Right lobe of liver (tissue), 6 donors: Measurements from ENCODE around the gene APMAP. TPM values are rescaled to one million over a fixed set of nuclear protein-coding genes. Genes with fewer than 3 reads are reported as not detected.

Experiments used
- ATAC-seq, 4 donors: fragments of 200-7000 bp; cut with Tn5 transposase; one replicate each; pipeline ENCODE4 v1.9.1; 2020; ENCODE audit warnings: mild to moderate bottlenecking in 4 of 4, moderate library complexity in 4 of 4
- DNase-seq, 3 donors: peaks; one replicate each; pipeline ENCODE4 v3.0.0-alpha.2; 2020
- H3K27ac ChIP-seq, 3 donors: fragments of 200-600 bp; one replicate each; pipeline ENCODE4 v1.8.0; 2022
- H3K27me3 ChIP-seq, 2 donors: fragments of 200-600 bp; one replicate each; pipeline ENCODE4 v1.8.0; 2022
- H3K36me3 ChIP-seq, 4 donors: fragments of 200-600 bp; sonication (generic) in 1 of 4; one replicate each; pipeline versions ENCODE4 v1.5.1 to v1.8.0; 2017 to 2022; ENCODE audit warnings: control low read depth in 1 of 4
- H3K4me1 ChIP-seq, 4 donors: fragments of 200-600 bp; sonication (generic) in 1 of 4; one replicate each; pipeline versions ENCODE4 v1.5.1 to v1.8.0; 2017 to 2022; ENCODE audit warnings: control low read depth in 1 of 4
- H3K4me3 ChIP-seq, 3 donors: fragments of 200-600 bp; one replicate each; pipeline ENCODE4 v1.8.0; 2022
- H3K9me3 ChIP-seq, 4 donors: fragments of 200-600 bp; sonication (generic) in 1 of 4; one replicate each; pipeline versions ENCODE4 v1.5.1 to v1.8.0; 2017 to 2022; ENCODE audit warnings: control low read depth in 1 of 4
- CTCF ChIP-seq, 4 donors: fragments of 200-600 bp in 3 of 4; fragments of 450-650 bp in 1 of 4; IDR thresholded peaks; one replicate each; pipeline versions ENCODE4 v1.5.1 to v1.8.0; 2016 to 2022; ENCODE audit warnings: antibody characterized with exemption in 4 of 4, mild to moderate bottlenecking in 2 of 4
- POLR2A ChIP-seq: fragments of 450-650 bp; IDR thresholded peaks from one replicate; pipeline ENCODE4 v1.6.1; 2017; ENCODE audit warnings: antibody characterized with exemption, mild to moderate bottlenecking
- WGBS: methylation state at CpG from one replicate; pipeline ENCODE4 v1.1.6; 2018; ENCODE audit warnings: low coverage, low lambda C conversion rate; ENCODE audit not compliant: insufficient coverage; ENCODE audit errors: missing lambda C conversion rate; 5-methylcytosine and 5-hydroxymethylcytosine counted together
- intact Hi-C, 2 donors: fragments of 100-400 bp; cut with DNase I; formaldehyde crosslinking; loops; one replicate each; pipeline versions ENCODE4 v1.11.2 to v1.14.1; 2022
- total RNA-seq, 6 experiments: library from RNA; depleted of rRNA in 2 of 6; stranded (reverse); fragments of >200 nt in 2 of 6; fragmentation: NEBNext Ultra II Directional in 3 of 6; extraction: Animal tissue kit (Norgen Biotek cat#: 25700) in 3 of 6; gene quantifications; one replicate each; pipeline versions ENCODE4 v1.1.0 to v1.2.4, GENCODE V29; 2016 to 2023
- donor health status: DM: no; HTN: yes; CAD: no.
- donor health status: DM: no; HTN: no; CAD: no.
- donor health status: DM: no; HTN: no; CAD: no.
- donor health status: DM: no; HTN: yes; CAD: no.
- donor health status: DM: no; HTN: yes; CAD: no.

Gene APMAP
- total RNA-seq, 6 experiments from 2014 or later = 130 to 210 (median 140) TPM

- Histone ChIP-seq H3K4me1 (peaks cover 0 to 3% (median 0%) of the 10 kb centered on the region in 4 donors), H3K36me3 (no peaks in the 10 kb centered on the region), H3K27ac (no peak overlapping the region), H3K27me3 (no peaks in the 10 kb centered on the region), H3K4me3 (no peak overlapping the region), H3K9me3 (no peaks in the 10 kb centered on the region)
- intact Hi-C loops = no loop called here
- WGBS = 85% methylated on average over 5 of the region's 10 CpGs
- TF ChIP-seq CTCF (IDR thresholded peaks at IDR 0.05) (no peak), POLR2A (no peak)
- ATAC-seq (no peak), DNase-seq (peak in 2 of 3 donors; percentile 13 to 24)
These were observed 30.8 kb upstream of the APMAP start for GRCh38 chr20:25023356-25023755.

- Histone ChIP-seq H3K27me3 (no peaks in the 10 kb centered on the region), H3K4me3 (no peak overlapping the region), H3K4me1 (peaks cover 0 to 3% (median 1%) of the 10 kb centered on the region in 4 donors), H3K36me3 (no peaks in the 10 kb centered on the region), H3K27ac (no peak overlapping the region), H3K9me3 (no peaks in the 10 kb centered on the region)
- DNase-seq (peak in 2 of 3 donors; percentile 75 to 78), ATAC-seq (peak; percentile 57 to 90 (median 68))
- TF ChIP-seq CTCF (IDR thresholded peaks at IDR 0.05) (no peak), POLR2A (no peak)
- intact Hi-C loops = no loop called here
- WGBS = 56% methylated on average over 5 of the region's 11 CpGs
These were observed 30.1 kb upstream of the APMAP start for GRCh38 chr20:25022680-25023079.

DNA sequence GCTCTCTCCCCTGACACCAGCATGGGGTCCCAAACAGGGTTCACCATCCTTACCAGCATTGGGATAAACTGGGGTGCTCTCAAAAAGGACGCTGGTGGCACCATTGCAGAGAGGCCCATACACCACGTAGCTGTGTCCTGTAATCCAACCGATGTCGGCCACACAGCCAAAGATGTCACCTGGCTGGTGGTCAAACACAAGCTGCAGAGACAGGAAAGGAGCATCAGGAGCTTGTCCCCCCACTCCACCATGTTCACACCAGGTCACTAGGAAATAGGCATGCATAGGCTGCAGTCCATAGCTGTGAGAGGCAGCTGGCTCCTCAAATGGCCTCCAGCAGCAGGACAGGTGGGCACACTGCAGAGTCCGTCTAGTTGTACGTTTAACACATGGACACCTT is 28.8 kb upstream of the APMAP start:
- no peak overlapping the region for H3K4me3 ChIP-seq
- H3K9me3 ChIP-seq = no peaks in the 10 kb centered on the region
- ATAC-seq (no peak), DNase-seq (peak in 1 of 3 donors; percentile 23)
- H3K4me1 ChIP-seq = peaks cover 0 to 8% (median 1%) of the 10 kb centered on the region in 4 donors
- TF ChIP-seq CTCF (IDR thresholded peaks at IDR 0.05) (no peak), POLR2A (no peak)
- intact Hi-C loops = no loop called here
- WGBS = 93% methylated on average over 5 of the region's 6 CpGs
- H3K27ac ChIP-seq = no peak overlapping the region
- H3K27me3 ChIP-seq = no peaks in the 10 kb centered on the region
- H3K36me3 ChIP-seq = no peaks in the 10 kb centered on the region

- Histone ChIP-seq H3K27me3 (no peaks in the 10 kb centered on the region), H3K36me3 (no peaks in the 10 kb centered on the region), H3K4me3 (no peak overlapping the region), H3K27ac (no peak overlapping the region), H3K4me1 (peaks cover 0 to 8% (median 1%) of the 10 kb centered on the region in 4 donors), H3K9me3 (no peaks in the 10 kb centered on the region)
- TF ChIP-seq CTCF (IDR thresholded peaks at IDR 0.05) (no peak), POLR2A (no peak)
- intact Hi-C loops = no loop called here
- DNase-seq = peak in 1 of 3 donors; percentile 45
- ATAC-seq = peak in 1 of 4 donors; percentile 40
- no CpG with 5 or more reads among the region's 6 CpGs for WGBS
These were observed 28.4 kb upstream of the APMAP start for GRCh38 chr20:25020901-25021301.

DNA sequence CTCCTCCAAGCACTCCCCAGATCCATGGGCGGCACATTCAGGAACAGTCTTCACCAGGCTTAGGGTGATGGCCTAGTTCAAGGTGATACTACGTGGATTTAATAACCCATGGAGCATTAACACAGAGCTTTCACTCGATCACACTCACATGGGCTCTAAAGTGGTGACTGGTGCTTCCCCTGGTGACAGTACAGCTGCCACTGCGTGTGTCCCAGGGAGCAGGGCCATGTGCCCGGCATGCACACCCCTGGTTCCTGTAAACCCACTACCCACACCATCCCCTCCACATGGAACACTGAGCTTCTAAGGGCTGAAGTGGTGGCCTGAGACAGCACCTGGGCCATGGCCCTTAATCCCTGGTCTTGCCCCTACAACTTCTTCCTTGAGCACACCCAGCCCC is 27.8 kb upstream of the APMAP start:
- intact Hi-C loops = no loop called here
- Histone ChIP-seq H3K36me3 (no peaks in the 10 kb centered on the region), H3K27me3 (no peaks in the 10 kb centered on the region), H3K27ac (no peak overlapping the region), H3K9me3 (no peaks in the 10 kb centered on the region), H3K4me1 (peaks cover 0 to 8% (median 1%) of the 10 kb centered on the region in 4 donors), H3K4me3 (no peak overlapping the region)
- peak in 1 of 3 donors; percentile 4 for DNase-seq
- ATAC-seq = no peak
- WGBS = 100% methylated on average over 3 of the region's 5 CpGs
- TF ChIP-seq CTCF (IDR thresholded peaks at IDR 0.05) = no peak
- no peak for TF ChIP-seq POLR2A
